Tibial nerve (tissue), 3 donors: ENCODE measurements around the gene NTRK2.

ENCODE experiments used
- POLR2A ChIP-seq, 2 donors: fragments of 450-650 bp; IDR thresholded peaks; one replicate each; pipeline ENCODE4 v1.6.1; 2017; ENCODE audit warnings: antibody characterized with exemption in 2 of 2, mild to moderate bottlenecking in 2 of 2, moderate library complexity in 2 of 2
- TF ChIP-seq, protein P1 (sequence below), 5 experiments: fragments of 200-600 bp in 3 of 5; fragments of 450-650 bp in 2 of 5; sonication (generic) in 3 of 5; IDR thresholded peaks; one replicate each; pipeline ENCODE4 v1.5.1; 2016 to 2019; ENCODE audit warnings: antibody characterized with exemption in 5 of 5, mild to moderate bottlenecking in 3 of 5, moderate library complexity in 2 of 5

DNA sequence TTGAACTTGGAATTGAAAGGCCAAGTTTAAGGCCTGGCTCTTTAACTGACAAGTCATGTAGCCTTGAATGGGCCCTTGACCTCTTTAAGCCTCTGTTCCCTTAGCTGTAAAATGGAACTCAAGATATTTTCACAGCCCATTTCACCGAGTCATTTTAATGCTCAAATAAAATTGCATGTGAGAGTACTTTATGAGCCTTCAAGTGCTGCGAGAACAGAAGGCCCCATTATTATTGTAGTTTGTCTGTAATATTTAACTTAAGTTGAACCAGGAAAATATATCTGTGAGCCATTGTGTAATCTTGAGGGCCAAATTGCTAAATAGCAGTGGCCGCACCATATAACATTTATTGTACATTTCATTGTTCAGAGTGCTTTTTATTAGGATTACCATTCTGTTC, 249.9 kb downstream of the NTRK2 start:
- TF ChIP-seq, protein P1, sequence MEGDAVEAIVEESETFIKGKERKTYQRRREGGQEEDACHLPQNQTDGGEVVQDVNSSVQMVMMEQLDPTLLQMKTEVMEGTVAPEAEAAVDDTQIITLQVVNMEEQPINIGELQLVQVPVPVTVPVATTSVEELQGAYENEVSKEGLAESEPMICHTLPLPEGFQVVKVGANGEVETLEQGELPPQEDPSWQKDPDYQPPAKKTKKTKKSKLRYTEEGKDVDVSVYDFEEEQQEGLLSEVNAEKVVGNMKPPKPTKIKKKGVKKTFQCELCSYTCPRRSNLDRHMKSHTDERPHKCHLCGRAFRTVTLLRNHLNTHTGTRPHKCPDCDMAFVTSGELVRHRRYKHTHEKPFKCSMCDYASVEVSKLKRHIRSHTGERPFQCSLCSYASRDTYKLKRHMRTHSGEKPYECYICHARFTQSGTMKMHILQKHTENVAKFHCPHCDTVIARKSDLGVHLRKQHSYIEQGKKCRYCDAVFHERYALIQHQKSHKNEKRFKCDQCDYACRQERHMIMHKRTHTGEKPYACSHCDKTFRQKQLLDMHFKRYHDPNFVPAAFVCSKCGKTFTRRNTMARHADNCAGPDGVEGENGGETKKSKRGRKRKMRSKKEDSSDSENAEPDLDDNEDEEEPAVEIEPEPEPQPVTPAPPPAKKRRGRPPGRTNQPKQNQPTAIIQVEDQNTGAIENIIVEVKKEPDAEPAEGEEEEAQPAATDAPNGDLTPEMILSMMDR (IDR thresholded peaks at IDR 0.05): no peak
- TF ChIP-seq POLR2A (IDR thresholded peaks at IDR 0.05): no peak
